OCI-LY7 (cell line): ENCODE results near the gene COA8. TPM values are rescaled to one million over a fixed set of nuclear protein-coding genes. Genes with fewer than 3 reads are reported as not detected.

Source experiments
- BruUV-seq: library from RNA; stranded (reverse); fragments of 400-500 nt; replicated peaks from 2 replicates; lab custom pipeline; 2021; lab: Mats Ljungman, UMichigan
- CTCF ChIA-PET: fragments of 300-600 bp; sonication (Branson Sonifier 250); formaldehyde crosslinking; loops from one replicate; lab custom pipeline; 2022; ENCODE audit warnings: antibody characterized with exemption; ENCODE audit not compliant: unreplicated experiment; lab: Charles Lee
- POLR2A ChIA-PET: fragments of 300-600 bp; sonication (Branson Sonifier 250); formaldehyde crosslinking; loops from one replicate; lab custom pipeline; 2022; ENCODE audit warnings: antibody characterized with exemption; lab: Charles Lee
- DNase-seq: peaks from one replicate; pipeline ENCODE4 v3.0.0-alpha.2; 2015; ENCODE audit warnings: low spot score
- H2AFZ ChIP-seq: fragments of 200-600 bp; sonication (generic), shearing (Covaris generic); 2 replicates; pipeline ENCODE4 v1.6.1; 2014; ENCODE audit warnings: mild to moderate bottlenecking, antibody characterized with exemption, low read length, moderate library complexity
- H3K27ac ChIP-seq: fragments of 200-600 bp; sonication (generic); 2 replicates; pipeline ENCODE4 v1.5.1; 2014; ENCODE audit warnings: mixed run types, low read depth, mild to moderate bottlenecking, moderate library complexity, low read length, inconsistent platforms; ENCODE audit not compliant: poor library complexity, severe bottlenecking
- H3K36me3 ChIP-seq: fragments of 200-600 bp; sonication (generic); 2 replicates; pipeline ENCODE4 v1.6.1; 2014; ENCODE audit warnings: mild to moderate bottlenecking, antibody characterized with exemption, low read length, moderate library complexity, mixed read lengths; ENCODE audit not compliant: insufficient read depth
- H3K4me1 ChIP-seq: fragments of 200-600 bp; sonication (generic); 2 replicates; pipeline ENCODE4 v1.5.1; 2014; ENCODE audit warnings: mild to moderate bottlenecking, low read length; ENCODE audit not compliant: insufficient read depth, poor library complexity, severe bottlenecking
- H3K4me2 ChIP-seq: fragments of 200-600 bp; sonication (generic); 2 replicates; pipeline ENCODE4 v1.6.1; 2014; ENCODE audit warnings: mild to moderate bottlenecking, low read length
- H3K4me3 ChIP-seq: fragments of 200-600 bp; sonication (generic); 2 replicates; pipeline ENCODE4 v1.5.1; 2014; ENCODE audit warnings: mild to moderate bottlenecking, low read depth, low read length; ENCODE audit not compliant: poor library complexity, severe bottlenecking
- H3K79me2 ChIP-seq: fragments of 200-600 bp; sonication (generic); 2 replicates; pipeline ENCODE4 v1.6.1; 2016; ENCODE audit warnings: low read depth, mild to moderate bottlenecking, low read length, moderate library complexity, mixed read lengths; ENCODE audit not compliant: insufficient read depth
- H3K9me2 ChIP-seq: fragments of 200-600 bp; sonication (generic); 2 replicates; pipeline ENCODE4 v1.6.1; 2016; ENCODE audit warnings: mild to moderate bottlenecking, low read length, mixed read lengths; ENCODE audit not compliant: insufficient read depth
- H3K9me3 ChIP-seq: fragments of 200-600 bp; sonication (generic); 2 replicates; pipeline ENCODE4 v1.6.1; 2014; ENCODE audit warnings: mild to moderate bottlenecking, mixed run types, low read length, mixed read lengths
- H4K20me1 ChIP-seq: fragments of 200-600 bp; sonication (generic); 2 replicates; pipeline ENCODE4 v1.6.1; 2014; ENCODE audit warnings: mild to moderate bottlenecking, antibody characterized with exemption, low read length, moderate library complexity, mixed read lengths; ENCODE audit not compliant: insufficient read depth
- EZH2phosphoT487 ChIP-seq: fragments of 200-600 bp; sonication (generic); IDR thresholded peaks from 2 replicates; pipeline ENCODE4 v1.6.1; 2018; ENCODE audit warnings: low read depth, borderline replicate concordance, mild to moderate bottlenecking, mixed run types, antibody characterized with exemption, low read length, moderate library complexity, mixed read lengths
- intact Hi-C: fragments of 100-400 bp; cut with micrococcal nuclease; formaldehyde crosslinking; loops from one replicate; pipeline ENCODE4 v1.10.0; 2022; ENCODE audit not compliant: unreplicated experiment
- total RNA-seq, 2 experiments: library from RNA; depleted of rRNA in 1 of 2; stranded (reverse); fragments of >200 nt in 1 of 2; shearing (Covaris generic) in 1 of 2; gene quantifications; 2 replicates each; pipeline ENCODE4 v1.2.3, GENCODE V29; 2014 to 2022
- TF ChIP-seq, protein P1 (sequence below): fragments of 200-600 bp; sonication (generic); conservative IDR thresholded peaks from 2 replicates; pipeline ENCODE4 v1.5.1; 2014; ENCODE audit warnings: mild to moderate bottlenecking, antibody characterized with exemption, low read length, moderate library complexity, mixed read lengths

COA8 gene
- total RNA-seq, 2 experiments from 2014 or later: 18.7 to 33.0 TPM

DNA sequence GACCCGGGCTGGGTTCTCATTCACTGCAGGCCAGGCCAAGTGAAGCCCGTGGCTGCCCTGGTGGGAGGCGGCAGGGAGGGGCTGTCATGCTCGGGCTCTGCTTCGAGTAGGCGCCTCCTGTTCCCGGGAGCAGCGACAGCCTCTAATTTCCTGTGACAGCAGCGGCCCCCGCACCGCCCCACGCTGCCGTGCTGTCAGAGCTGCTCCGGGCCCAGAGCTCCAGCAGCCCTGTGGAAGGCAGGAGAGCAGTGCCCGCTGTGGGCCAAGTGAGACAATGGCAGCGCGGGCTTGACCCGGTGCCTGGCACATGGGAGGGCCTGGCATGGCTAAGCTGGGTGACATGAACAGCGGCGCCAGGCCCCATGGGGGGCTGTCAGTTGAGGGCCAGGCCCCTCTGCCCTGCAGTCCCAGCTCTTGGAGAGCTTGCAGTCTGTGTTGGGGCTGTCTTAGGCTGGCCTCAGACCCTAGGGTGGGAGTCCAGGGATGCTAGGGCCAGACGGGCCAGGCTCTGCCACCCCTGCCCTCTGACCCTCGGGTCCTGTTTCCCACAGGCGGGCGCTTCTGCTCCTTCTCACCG is 28.7 kb upstream of the COA8 start:
- peaks cover 11% of the 10 kb centered on the region for H3K4me1 ChIP-seq
- BruUV-seq: no TSS peak
- H3K9me3 ChIP-seq: no peaks in the 10 kb centered on the region
- peaks cover 38% of the 10 kb centered on the region; the same call in 1 of the 2 replicates for H3K36me3 ChIP-seq
- no peak for TF ChIP-seq EZH2phosphoT487
- TF ChIP-seq, protein P1, sequence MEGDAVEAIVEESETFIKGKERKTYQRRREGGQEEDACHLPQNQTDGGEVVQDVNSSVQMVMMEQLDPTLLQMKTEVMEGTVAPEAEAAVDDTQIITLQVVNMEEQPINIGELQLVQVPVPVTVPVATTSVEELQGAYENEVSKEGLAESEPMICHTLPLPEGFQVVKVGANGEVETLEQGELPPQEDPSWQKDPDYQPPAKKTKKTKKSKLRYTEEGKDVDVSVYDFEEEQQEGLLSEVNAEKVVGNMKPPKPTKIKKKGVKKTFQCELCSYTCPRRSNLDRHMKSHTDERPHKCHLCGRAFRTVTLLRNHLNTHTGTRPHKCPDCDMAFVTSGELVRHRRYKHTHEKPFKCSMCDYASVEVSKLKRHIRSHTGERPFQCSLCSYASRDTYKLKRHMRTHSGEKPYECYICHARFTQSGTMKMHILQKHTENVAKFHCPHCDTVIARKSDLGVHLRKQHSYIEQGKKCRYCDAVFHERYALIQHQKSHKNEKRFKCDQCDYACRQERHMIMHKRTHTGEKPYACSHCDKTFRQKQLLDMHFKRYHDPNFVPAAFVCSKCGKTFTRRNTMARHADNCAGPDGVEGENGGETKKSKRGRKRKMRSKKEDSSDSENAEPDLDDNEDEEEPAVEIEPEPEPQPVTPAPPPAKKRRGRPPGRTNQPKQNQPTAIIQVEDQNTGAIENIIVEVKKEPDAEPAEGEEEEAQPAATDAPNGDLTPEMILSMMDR: no peak
- ChIA-PET CTCF (no interaction called here), POLR2A (no interaction called here)
- no peaks in the 10 kb centered on the region for H3K9me2 ChIP-seq
- H3K27ac ChIP-seq: no peak overlapping the region
- no peak overlapping the region for H3K4me3 ChIP-seq
- intact Hi-C loops: no loop called here
- no peak overlapping the region for H3K4me2 ChIP-seq
- no peak for DNase-seq
- H3K79me2 ChIP-seq: peaks cover 23% of the 10 kb centered on the region
- no peak overlapping the region for H2AFZ ChIP-seq
- no peaks in the 10 kb centered on the region; the same call in 1 of the 2 replicates for H4K20me1 ChIP-seq

DNA sequence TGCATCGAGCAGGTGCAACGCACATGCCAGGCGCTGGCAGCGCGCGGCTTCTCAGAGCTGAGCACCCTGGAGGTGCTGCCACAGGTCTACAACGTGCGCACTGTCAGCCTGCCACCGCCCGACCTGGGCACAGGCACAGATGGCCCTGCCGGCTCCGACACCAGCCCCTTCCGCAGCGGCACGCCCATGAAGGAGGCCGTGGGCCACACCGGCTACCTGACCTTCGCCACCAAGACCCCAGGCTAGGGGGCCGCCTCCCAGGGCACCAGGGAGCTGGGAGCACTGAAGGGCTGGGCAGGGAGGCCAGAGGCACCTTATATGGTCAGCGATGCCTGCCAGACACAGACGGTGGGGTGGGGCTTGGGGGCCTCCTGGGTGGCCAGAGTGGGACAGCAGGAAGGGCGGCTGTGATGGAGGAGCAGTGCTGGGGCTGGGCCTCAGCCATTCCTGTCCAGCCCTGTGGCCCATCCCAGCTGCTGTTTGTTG is 28.1 kb upstream of the COA8 start:
- H4K20me1 ChIP-seq: no peaks in the 10 kb centered on the region; the same call in 1 of the 2 replicates
- CTCF ChIA-PET: no interaction called here
- no peak for DNase-seq
- no peak overlapping the region for H3K27ac ChIP-seq
- no peaks in the 10 kb centered on the region for H3K9me3 ChIP-seq
- no TSS peak for BruUV-seq
- POLR2A ChIA-PET: no interaction called here
- H3K4me3 ChIP-seq: no peak overlapping the region
- intact Hi-C loops: no loop called here
- no peak overlapping the region for H2AFZ ChIP-seq
- H3K79me2 ChIP-seq: peaks cover 18% of the 10 kb centered on the region
- no peak overlapping the region for H3K4me2 ChIP-seq
- H3K4me1 ChIP-seq: peaks cover 11% of the 10 kb centered on the region
- H3K9me2 ChIP-seq: no peaks in the 10 kb centered on the region
- peaks cover 38% of the 10 kb centered on the region; the same call in 1 of the 2 replicates for H3K36me3 ChIP-seq
- TF ChIP-seq EZH2phosphoT487: no peak
- TF ChIP-seq, protein P1: no peak

DNA sequence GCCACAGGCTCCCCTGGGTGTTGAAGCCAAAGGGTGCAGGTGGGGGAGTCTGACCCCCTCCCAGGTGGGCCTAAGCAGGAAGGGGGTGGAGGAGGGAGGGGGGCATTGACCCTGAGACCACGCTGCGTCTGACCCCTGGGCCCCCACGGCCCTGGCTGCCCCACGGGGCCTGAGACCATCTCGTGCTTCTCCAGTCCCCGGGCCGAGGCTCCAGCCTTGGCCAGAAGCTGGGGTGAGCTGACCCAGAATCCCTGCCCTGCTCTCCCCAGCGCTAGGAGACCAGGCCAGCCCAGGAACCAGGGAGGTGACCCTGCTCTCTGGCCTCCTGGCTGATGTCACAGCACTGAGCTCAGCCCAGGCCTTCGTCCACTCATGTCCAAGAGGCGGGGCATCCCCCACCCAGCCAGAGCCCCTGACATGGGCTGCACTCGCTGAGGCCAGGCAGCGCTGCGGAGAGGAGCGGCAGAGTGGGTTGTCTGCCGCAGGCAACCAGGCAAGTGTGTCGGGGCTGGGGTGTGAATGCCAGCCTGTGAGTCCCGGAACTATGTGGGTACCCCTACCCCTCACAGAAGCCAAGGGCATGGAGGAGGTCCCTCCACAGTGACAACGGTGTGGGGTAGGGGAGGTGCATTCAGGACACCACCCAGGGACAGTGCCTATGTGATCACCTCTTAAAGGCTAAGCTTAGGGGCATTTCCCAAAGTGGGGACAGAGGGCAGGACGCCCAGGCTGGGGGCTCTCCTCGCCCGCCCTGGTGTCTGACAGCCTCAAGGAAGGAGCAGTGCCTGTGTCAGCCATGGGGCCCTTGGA is 27.5 kb upstream of the COA8 start:
- no peak overlapping the region for H3K4me2 ChIP-seq
- peaks cover 11% of the 10 kb centered on the region for H3K79me2 ChIP-seq
- intact Hi-C loops: no loop called here
- H3K9me2 ChIP-seq: no peaks in the 10 kb centered on the region
- no peak overlapping the region for H3K4me3 ChIP-seq
- ChIA-PET POLR2A (no interaction called here), CTCF (no interaction called here)
- DNase-seq: no peak
- no peaks in the 10 kb centered on the region for H3K9me3 ChIP-seq
- H4K20me1 ChIP-seq: no peaks in the 10 kb centered on the region; the same call in 1 of the 2 replicates
- no TSS peak for BruUV-seq
- peaks cover 34% of the 10 kb centered on the region; the same call in 1 of the 2 replicates for H3K36me3 ChIP-seq
- peaks cover 5% of the 10 kb centered on the region for H3K4me1 ChIP-seq
- no peak overlapping the region for H3K27ac ChIP-seq
- no peak overlapping the region for H2AFZ ChIP-seq
- TF ChIP-seq, protein P1: no peak
- TF ChIP-seq EZH2phosphoT487: no peak
